Globus pallidus (tissue), 1 donor: ENCODE measurements around the gene GORASP2.

Experiments
- DNase-seq: peaks from one replicate; pipeline ENCODE4 v3.0.0-alpha.2; 2015; ENCODE audit warnings: low spot score

Gene GORASP2

DNA sequence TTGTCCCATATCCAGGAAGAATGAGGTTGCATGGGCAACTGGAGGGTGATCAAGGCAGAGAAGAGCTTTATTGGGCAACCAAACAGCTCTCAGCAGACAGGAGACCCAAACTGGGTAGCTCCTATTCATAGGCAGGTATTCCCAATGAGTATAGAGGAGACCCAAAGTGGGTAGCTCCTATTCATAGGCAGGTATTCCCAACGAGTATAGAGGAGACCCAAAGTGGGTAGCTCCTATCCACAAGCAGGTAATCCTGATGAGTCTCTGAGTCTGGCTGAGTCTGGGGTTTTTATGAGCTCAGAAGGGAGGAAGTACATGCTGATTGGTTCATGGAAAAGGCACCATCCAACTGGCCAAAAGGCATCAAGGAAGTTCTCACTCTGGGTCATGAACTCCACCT is 5.3 kb upstream of the GORASP2 start:
- DNase-seq: no peak

DNA sequence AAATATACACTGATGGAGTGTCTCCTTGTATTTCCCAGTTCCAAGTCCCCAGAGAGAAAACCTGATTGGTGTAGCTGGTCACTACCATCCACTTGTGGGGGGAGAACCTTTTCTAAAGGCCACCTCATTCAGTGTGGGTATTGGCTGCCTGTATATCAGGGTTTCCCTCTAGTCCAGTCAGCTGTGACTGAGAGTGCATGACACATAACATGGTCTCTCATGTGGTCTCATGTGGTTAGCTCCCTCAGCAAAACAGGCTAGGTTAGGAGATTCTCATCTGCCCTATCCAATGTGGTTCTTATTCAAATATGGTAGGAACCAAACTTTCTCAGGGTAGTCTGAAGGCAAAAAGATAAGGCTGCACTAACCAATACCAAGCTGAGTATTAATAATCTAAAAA is 4.1 kb upstream of the GORASP2 start:
- no peak for DNase-seq

DNA sequence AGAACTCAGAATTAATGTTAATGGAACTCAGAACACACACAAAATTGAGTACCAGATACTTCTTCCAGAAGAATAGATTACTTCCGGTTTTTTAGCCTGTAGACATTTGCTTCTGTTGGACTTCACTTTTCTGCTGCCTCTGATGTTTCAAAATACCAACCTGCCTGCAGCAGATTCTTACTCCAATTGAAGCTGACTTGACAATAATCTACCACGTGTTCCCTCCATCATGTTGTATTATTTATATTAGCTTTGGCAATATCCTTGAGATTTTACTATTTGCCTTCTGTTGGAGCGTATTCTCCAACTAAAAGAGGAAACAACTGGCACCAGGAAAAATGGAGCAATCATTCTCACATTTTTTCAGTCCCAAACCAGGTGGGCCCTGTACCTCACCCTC is 3.1 kb upstream of the GORASP2 start:
- DNase-seq: no peak

DNA sequence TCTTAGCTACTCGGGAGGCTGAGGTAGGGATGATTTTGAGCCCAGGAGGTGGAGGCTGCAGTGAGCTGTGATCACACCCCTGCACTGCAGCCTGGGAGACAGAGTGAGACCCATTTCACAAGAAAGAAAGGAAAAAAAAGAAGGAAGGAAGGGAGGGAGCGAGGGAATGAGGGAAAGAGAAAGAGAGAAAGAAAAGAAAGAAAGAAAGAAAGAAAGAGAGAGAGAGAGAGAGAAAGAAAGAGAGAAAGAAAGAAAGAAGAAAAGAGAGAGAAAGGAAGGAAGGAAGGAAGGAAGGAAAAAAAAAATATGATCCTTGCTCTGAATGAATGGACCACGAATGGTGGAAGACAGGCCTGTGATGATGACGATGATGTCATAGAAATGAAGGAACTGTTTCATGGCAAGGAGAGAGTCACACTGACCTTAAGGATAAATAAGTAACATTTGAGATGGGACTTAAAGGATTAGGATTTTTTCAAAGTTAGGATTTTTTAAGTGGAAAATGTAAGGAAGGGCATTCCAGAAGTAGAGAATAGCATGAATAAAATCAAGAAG is 2.2 kb upstream of the GORASP2 start:
- DNase-seq: no peak

DNA sequence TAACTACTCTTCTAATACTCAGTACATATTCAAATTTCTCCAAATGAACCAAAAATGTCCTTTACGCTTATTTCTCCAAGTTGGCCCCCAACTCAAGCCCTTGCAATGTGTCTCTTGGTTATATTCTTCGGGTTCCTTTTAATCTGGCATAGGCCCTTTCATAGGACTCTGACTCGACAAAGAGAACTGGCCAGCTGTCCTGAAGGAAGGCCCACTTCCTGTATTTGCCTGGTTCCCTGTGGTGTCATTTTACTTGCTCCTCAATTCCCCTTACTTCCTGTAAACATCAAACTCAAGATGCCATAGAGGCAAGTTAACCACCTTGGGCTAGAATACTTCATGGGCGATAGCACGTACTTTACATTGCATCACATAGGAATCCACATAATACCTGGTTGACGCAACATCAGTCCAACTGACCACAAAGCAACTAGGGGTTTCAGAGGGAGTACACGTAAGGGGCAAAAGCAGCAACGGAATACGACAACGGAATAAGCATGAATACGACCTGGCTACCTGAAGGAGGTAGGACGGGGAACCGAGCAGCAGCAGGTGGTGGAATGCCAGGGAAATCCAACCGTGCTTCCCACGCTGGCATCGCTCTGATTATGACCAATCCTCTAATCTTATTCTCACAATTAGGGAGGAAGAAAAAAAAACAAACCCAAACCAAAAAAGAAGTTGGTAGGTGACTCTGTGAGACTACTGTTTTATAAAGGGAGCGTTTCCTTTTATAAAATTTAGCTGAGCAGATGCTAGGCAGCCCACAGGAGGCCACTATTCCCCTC is 823 bp upstream of the GORASP2 start:
- peak; percentile 4 for DNase-seq

DNA sequence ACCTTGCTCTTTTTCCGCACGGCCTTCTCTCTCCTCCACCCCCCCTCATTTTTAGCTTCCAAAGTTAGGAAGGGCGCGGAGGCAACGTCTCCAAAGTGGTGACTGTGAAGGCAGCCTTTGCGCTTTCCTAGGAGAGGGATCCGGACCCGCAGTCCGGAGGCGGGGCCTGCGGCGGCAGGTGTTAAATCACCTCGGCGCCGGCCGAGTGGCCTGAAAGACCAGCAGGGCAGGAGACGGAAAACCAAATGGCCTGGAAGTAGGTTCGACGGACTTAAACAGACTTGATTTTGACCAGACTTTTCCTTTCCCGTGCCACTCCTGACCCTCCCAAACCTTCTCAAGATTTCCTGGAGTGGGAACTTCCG is 615 bp downstream of the GORASP2 start:
- peak; percentile 14 for DNase-seq

DNA sequence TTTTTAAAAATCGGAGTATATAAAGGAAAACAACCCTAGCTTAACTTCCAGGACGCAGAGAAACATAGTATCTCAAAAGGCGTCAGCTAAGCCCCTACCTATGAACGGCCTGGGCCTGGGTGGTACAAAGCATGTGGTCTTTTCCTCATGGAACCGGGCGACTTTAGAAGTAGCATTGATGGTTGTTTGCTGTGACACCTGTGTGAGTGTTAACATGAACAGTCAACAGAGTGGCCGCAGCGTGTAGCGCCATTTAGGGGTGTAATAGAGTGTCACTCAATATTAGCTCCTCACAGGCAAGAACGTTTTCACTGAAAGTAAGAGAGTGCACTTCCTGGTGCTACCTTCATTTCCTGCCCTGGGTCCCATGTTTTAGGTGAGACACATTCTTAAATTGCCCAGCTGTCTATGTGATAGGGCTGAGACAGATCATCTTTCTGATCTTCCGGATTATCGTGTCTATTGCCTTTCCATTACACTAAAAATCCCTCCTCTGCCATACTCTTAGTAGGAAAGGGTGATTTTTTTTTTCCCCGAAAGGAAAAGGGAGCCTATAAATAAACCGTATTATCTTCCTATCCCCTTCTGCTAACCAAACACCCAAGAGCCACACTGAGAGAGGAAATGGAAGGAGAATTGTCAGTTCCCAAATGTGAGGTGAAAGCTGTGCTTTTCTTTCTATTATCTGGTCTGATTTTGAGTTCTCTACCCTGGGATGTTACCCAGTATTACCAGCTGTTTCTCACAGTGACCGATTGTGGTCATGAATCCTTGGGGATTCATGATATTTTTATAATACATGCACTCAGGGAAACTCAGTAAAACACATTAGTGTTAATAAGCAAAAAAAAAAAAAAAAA is 1.3 kb downstream of the GORASP2 start:
- DNase-seq: peak; percentile 15

DNA sequence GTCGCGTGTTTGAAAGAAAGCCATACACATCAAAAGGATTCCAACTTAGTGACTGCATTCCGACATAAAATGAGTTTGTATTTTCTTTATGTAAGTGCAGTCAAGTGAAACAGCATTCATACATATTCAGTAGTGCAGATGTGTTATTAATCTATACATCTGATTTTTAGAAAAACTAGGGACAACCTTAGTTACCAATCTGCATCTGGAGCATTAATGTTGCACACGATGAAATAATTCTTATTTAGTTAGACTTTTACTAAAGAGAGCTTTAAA is 1.9 kb downstream of the GORASP2 start:
- no peak for DNase-seq

DNA sequence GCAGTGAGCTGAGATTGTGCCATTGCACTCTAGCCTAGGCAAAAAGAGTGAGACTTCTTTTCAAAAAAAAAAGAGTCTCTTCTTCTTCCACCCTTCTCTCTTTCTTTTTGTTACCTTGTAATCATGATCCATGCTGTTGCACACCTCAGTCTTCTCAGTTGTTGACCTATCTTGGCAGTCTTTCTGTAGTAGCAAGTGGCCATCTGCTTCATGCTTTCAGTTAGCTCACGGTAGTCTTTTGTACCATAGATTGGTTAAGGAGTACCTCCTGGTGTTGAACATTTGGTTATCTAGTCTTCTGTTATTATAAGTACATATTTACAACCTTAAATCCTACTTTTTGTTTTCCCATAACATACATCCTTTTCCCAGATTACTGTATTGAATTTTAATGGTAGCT is 3.1 kb downstream of the GORASP2 start:
- DNase-seq: no peak

DNA sequence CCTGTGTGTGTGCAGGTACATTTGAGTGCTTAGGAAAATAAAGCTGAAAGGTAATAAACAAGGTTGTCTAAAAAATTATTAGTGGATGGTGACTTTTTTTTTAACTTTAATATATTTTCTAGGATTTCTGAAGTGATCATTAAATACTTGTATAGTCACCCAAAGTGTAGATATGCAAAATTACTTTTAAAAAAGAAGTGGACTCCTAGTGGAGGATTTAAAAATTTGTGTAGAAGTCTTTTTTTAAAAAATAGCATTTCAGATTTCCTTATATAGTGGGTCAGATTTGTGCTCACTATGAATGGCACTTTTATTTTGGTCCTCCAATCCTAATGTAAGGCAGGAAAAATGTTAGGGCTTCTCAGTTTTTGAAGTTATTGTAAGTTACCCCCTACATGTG is 3.9 kb downstream of the GORASP2 start:
- DNase-seq: no peak

DNA sequence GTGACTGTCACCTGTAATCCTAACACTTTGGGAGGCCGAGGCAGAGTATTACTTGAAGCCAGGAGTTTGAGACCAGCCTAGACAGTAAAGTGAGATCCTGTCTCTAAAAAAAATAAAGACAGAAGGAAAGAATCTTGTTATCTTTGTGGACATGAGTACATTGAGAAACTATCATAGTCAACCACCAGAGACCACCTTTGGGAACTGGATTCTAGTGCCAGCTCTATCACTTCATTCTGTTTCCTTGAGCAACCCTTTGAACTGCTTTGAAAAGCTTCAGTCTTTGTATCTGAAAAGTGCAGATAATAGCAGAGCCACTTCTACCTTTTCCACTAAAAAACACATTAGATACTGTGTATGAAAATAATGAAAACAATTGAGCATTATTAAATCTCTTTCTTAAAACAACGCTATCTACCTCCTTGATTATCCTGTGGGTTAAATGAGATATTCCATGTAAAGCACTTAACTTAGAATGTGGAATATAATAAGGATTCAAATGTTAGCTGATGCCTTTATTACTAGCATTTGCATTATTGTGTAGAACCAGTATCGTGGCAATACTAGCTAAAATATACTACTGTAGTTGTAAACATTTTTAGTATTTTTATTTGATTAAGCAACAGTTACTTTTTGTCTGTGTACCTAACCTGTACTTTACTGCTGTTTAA is 8.8 kb downstream of the GORASP2 start:
- no peak for DNase-seq

DNA sequence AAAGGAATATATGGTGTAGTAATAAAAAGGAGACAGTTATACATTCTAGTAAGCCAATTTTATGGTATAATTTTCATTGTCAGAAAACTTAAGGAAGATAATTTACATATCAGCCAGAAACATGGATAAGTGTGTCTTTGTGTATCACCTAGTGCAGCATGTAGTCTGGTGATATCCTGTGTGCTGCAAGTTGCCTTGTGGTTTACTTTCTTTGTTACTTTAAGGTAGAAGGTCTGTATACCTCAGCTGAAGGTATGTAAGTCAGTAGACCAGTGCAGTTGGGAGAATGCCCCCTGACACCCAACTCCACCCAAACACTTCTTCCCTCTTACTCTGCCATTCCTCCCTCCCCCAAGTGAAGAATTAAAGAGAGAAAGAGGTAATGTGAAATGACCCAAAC is 11.0 kb downstream of the GORASP2 start:
- DNase-seq: no peak

DNA sequence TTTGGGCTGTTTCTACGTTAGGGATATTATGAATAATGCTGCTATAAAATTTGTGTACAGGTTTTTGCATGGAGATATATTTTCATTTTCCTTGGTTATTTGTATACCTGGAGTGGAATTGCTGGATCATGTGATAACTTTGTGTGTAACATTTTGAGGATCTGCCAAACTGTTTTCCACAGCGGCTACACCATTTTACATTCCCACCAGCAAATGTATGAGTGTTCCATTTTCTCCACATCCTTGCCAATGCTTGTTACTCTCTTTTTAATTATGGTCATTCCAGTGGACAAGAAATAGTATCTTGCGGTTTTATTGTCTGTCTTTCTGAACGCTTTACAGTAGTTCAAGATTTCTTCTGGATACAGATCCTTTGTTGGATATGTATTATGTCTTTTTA is 13.6 kb downstream of the GORASP2 start:
- DNase-seq: no peak

DNA sequence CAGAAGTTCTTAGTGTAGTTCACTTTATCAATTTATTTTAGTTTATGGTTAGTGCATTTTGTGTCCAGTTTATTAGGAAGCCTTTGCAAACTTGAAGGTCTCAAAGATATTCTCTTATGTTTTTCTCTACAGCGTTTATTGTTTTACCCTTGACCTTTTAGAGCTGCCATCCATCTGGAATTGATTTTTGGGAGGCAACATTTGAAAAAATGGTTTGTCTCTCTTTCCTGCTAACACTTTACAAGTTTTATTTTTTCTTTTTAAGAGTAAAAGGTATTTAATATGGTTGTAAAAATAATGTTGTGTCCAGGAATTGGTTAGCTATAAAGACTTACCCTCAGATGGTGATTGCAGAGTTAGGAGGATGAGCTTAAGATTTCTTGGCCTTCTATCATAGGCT is 14.0 kb downstream of the GORASP2 start:
- DNase-seq: no peak

DNA sequence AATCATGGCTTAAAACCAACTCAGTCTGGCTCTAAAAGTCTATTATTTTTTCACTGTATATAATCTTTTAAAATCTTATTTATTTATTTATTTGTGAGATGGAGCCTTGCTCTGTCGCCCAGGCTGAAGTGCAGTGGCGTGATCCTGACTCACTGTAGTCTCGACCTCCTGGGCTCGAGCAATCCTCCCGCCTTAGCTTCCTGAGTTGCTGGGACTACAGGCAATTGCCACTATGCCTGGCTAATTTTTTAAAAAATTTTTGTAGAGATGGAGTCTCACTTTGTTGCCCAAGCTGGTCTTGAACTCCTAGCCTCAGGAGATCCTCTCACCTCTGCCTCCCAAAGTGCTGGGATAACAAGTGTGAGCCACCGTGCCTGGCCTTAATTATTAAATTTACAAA is 14.5 kb downstream of the GORASP2 start:
- DNase-seq: no peak

DNA sequence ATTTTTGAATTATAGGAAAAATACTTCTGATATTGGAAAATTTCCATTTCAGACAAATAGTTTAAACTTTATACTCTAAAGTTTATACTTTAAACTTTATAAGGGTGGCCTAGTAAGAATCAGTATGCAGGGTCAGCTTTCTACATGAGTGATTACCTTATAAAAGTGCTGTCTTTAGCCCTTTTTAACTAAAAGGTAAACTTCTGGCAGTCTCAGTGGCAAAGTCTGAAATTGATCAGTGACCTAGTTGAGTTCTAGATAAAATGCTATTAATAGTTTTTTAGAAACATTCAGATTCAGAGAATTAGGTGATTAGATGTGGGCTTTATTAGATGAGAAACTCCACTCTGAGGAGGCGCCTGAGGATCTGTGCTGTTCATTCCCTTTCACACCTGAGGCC is 15.5 kb downstream of the GORASP2 start:
- no peak for DNase-seq

DNA sequence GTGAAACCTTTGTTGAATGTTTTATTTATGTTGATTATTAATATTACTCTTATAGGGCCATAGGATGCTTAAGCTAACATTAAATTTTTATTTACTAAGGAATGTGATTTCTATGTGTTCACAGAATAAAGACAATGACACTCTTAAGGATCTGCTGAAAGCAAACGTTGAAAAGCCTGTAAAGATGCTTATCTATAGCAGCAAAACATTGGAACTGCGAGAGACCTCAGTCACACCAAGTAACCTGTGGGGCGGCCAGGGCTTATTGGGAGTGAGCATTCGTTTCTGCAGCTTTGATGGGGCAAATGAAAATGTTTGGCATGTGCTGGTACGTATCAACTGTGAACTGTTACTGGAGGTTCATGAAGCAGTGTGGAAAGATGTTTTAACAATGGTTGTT is 20.4 kb downstream of the GORASP2 start:
- DNase-seq: no peak

DNA sequence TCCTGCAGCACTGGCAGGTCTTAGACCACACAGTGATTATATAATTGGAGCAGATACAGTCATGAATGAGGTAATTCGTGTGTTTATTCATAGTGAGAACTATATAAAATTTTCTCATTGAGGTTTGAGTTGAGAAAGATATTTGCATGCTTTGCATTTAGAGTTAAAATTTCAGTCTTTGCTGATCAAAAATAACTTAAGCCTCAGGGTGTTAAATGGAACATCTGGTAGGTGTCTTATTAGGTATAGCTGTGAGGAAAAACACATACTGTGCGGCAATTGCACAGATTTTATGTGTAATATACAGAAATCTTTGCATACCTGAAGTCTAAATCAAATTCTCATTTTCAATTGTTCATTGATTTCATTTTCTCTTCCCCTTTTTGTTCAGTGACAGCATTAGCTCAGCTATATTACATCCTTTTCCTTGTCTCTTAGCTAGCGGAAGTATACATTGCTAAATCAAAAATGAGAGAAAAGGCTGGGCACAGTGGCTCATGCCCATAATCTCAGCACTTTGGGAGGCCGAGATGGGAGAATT is 21.2 kb downstream of the GORASP2 start:
- DNase-seq: no peak

DNA sequence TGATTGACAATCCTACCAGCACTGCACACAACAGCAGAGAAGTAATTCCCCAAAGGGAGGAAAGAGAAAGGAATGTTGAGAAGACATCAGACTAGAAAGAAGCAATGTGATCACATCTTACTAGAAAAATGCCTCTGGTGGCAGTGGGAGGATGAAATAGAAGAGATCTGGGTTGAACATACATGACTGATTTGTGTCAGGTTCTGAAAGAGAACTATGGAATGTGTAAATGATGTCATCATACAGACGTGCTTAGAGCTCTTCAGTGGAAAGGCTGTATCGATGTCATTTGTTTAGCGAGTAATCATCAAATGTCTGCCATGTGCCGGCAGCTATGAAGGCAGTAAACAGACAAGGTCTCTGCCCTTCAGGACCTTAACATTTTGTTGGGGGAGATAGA is 24.9 kb downstream of the GORASP2 start:
- no peak for DNase-seq

DNA sequence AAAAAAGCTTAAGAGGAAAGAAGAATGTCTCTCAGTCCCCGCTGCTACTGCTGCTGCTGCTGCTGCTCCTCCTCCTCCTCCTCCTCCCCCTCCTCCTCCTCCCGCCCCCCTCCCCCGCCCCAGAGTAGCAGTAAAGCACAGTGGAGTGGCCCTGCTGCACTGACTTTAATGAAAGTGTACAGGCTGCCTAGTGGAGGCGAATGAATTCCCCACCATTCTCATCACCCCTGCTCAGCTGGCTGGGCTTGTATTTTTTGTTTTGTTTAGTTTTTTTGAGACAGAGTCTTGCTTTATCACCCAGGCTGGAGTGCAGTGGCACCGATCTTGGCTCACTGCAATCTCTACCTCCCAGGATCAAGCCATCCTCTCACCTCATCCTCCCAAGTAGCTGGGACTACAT is 34.3 kb downstream of the GORASP2 start:
- no peak for DNase-seq

DNA sequence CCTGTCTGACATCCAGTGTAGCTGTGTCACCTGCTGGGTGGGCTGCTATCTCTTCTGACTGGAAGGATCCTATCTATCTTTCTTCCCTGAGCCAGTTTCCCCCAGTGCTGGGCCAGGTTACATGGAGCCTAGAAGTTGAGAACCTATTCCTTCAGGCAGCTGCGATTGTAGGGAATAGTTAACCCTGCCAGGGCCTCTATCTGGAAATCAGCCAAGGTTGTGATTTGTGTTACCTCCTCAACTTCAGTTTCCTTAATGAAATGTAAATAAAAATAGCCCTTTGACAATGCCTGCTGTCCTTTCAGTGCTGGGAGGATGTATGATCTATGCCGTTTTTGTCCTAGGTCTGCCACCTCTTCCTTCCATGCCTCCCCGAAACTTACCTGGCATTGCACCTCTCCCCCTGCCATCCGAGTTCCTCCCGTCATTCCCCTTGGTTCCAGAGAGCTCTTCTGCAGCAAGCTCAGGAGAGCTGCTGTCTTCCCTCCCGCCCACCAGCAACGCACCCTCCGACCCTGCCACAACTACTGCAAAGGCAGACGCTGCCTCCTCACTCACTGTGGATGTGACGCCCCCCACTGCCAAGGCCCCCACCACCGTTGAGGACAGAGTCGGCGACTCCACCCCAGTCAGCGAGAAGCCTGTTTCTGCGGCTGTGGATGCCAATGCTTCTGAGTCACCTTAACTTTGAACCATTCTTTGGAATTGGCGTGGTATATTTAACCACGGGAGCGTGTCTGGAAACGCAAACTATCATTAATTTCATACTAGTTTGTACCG is 36.6 kb downstream of the GORASP2 start:
- no peak for DNase-seq
